Measurements from ENCODE around the gene WFIKKN1.

WFIKKN1 gene

DNA sequence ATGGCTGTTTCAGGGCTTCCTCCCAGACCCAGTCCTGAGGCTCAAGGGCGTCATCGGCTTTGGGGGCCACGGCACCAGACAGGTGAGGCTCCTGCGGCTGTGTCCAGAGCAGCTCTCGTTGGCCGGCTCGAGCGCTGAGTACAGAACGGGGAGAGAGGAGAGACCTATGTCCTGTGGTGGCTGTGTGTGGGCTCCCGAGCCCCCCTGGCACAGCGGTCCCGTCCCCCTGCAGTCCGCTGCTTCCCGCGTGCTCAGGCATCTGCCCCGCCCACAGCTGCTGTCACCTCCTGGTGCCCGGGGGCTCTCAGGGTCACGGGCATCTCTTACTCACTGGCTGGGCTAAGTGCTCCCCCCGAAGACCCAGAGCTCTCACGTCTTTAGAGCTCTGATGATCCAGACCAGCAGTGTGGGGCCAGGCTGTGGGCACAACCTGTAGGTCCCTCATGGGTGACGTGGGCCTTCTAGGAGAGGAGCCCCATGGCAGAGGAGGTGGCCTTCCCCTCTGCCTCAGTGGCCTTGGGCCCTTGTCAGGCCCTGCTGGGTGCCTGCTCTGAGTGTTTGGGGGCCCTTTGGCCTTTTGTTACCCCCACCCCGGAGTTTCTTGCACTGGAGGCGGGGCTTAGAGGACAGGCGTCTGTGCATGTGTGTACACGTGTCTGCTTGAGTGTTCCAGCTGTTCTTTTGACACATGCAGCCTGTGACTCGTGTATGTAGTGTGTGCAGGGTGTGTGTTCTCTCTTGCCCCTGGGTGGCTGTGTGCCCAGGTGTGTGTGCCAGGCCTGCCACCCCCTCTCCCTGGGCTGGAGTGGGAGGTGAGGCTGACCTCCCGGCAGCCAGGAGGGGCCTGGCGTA is 21.9 kb downstream of the WFIKKN1 start:
- Histone ChIP-seq H3K36me3 (replicated peaks) (peaks cover 27% of the 10 kb centered on the region), H3K4me1 (peaks cover 13% of the 10 kb centered on the region), H3K4me3 (no peak overlapping the region), H3K9me3 (no peaks in the 10 kb centered on the region), H3K27me3 (ENCODE audit: low read depth) (no peaks in the 10 kb centered on the region)
- in situ Hi-C loops (cut with MboI; ENCODE audit: low sequenced_read_pairs): no loop called here
- no peak for DNase-seq (ENCODE audit: low spot score in 2 of 2)

DNA sequence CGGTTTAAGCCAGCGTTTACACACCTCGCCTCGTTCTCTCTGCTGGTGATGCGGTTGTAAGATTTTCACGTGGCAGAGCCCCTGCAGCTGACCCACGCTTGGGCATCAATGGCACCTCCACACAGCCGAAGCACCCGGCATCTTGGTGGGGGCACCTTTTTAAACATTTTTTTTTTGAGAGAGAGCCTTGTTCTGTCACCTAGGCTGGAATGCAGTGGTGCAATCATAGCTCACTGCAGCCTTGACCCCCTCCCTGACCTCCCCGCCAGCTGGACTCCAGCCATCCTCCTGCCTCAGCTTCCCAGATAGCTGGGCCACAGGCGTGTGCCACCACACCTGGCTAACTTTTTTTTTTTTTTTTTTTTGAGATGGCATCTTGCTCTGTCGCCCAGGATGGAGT is 23.2 kb downstream of the WFIKKN1 start:
- peaks cover 36% of the 10 kb centered on the region for H3K36me3 ChIP-seq (replicated peaks)
- in situ Hi-C loops (cut with MboI; ENCODE audit: low sequenced_read_pairs): no loop called here

DNA sequence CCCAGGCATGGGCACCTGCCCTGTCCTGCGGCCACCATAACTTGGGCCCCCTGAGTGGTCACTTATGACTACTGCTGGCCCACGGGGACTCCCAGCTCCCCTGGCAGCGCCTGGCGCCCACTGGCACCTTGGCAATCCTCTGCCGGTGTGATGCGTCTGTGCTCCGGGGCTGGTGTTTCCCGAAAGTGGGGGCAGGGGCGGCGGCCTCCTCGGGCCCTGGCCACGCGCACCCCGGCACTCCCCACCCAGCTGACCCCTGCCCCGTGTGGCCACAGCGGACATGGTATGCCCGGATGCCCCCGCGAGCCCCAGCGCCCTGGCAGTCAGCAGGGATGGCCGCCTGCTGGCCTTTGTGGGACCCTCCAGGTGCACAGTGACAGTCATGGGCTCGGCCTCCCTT is 26.7 kb downstream of the WFIKKN1 start:
- no peaks in the 10 kb centered on the region for H3K4me1 ChIP-seq
- no peak overlapping the region for H3K4me3 ChIP-seq
- in situ Hi-C loops (cut with MboI; ENCODE audit: low sequenced_read_pairs): no loop called here
- H3K9me3 ChIP-seq: no peaks in the 10 kb centered on the region
- DNase-seq (ENCODE audit: low spot score in 2 of 2): no peak
- H3K36me3 ChIP-seq (replicated peaks): peaks cover 43% of the 10 kb centered on the region
- H3K27me3 ChIP-seq (ENCODE audit: low read depth): no peaks in the 10 kb centered on the region

More for the DNA sequence above, 23.2 kb downstream of the WFIKKN1 start:
- H3K27me3 ChIP-seq (ENCODE audit: low read depth): no peaks in the 10 kb centered on the region
- no peak overlapping the region for H3K4me3 ChIP-seq
- H3K4me1 ChIP-seq: peaks cover 6% of the 10 kb centered on the region
- H3K9me3 ChIP-seq: no peaks in the 10 kb centered on the region
- no peak for DNase-seq (ENCODE audit: low spot score in 2 of 2)

DNA sequence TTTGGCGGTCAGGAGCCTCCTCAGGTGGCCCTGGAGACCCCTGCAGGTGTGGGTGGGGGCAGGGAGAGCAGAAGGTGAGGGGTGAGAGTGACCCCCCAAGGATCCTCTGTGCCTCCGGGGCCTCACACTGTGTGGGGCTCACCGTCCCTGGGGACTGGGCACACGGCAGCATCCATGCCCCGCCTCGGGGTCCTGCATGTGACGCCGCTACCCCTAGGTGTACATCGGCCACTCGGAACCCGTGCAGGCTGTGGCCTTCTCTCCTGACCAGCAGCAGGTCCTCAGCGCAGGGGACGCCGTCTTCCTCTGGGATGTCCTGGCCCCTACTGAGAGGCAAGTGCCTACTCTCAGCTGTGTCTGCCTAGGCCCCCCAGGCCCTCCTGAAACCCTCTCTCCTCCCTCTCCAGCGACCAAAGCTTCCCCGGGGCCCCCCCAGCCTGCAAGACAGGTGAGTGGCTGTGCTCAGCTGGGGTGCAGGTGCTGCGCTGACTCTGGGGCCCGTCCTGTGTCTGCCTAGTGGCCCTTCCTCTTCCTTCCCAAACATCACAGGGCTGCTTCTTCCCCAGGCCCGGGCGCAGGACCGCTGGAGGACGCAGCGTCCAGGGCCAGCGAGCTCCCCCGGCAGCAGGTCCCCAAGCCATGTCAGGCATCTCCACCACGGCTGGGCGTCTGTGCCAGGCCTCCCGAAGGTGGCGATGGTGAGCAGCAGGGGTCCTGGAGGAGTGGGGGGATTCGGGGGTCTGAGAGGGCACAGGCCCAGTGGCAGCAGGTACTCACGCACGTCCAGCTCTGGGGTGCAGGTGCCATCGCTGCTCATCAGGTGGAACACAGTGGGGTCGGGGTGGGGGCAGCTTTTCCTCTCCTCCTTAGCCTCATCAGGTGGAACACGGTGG is 28.1 kb downstream of the WFIKKN1 start:
- no peak for DNase-seq (ENCODE audit: low spot score in 2 of 2)
- Histone ChIP-seq H3K4me1 (no peaks in the 10 kb centered on the region), H3K9me3 (no peaks in the 10 kb centered on the region), H3K4me3 (no peak overlapping the region), H3K27me3 (ENCODE audit: low read depth) (no peaks in the 10 kb centered on the region), H3K36me3 (replicated peaks) (peaks cover 41% of the 10 kb centered on the region)
- in situ Hi-C loops (cut with MboI; ENCODE audit: low sequenced_read_pairs): no loop called here

DNA sequence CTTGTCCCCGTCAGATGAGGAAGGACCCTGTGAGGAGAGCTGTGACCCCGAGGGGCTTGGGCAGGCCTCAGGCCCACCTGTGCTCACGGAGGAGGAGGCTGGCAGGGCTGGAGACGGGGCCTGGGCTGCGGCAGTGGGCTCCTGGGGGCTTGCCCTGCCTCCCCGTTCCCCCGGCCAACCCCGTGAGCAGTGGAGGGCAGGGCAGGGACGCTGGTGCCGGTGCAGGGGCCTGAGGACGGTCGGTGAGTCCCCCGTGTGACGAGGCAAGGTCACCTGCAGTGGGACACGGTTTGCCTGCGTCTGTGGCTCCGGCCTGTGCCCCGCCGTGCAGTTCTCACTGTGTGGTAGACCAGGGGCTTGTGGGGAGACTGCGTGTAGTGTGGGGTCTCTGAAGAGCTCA is 28.8 kb downstream of the WFIKKN1 start:
- H3K4me1 ChIP-seq: no peaks in the 10 kb centered on the region
- H3K36me3 ChIP-seq (replicated peaks): peaks cover 40% of the 10 kb centered on the region
- in situ Hi-C loops (cut with MboI; ENCODE audit: low sequenced_read_pairs): no loop called here

GRCh38 chr16:660132-660458 is 29.3 kb downstream of the WFIKKN1 start:
- H3K4me3 ChIP-seq: no peak overlapping the region
- H3K4me1 ChIP-seq: no peaks in the 10 kb centered on the region
- no peak for DNase-seq (ENCODE audit: low spot score in 2 of 2)
- peaks cover 37% of the 10 kb centered on the region; the same call in 1 of the 2 replicates for H3K36me3 ChIP-seq (replicated peaks)
- H3K9me3 ChIP-seq: no peaks in the 10 kb centered on the region
- no peaks in the 10 kb centered on the region for H3K27me3 ChIP-seq (ENCODE audit: low read depth)
- in situ Hi-C loops (cut with MboI; ENCODE audit: low sequenced_read_pairs): no loop called here

More for the DNA sequence above, 28.8 kb downstream of the WFIKKN1 start:
- no peak overlapping the region for H3K4me3 ChIP-seq
- no peaks in the 10 kb centered on the region for H3K9me3 ChIP-seq
- H3K27me3 ChIP-seq (ENCODE audit: low read depth): no peaks in the 10 kb centered on the region
- no peak for DNase-seq (ENCODE audit: low spot score in 2 of 2)

DNA sequence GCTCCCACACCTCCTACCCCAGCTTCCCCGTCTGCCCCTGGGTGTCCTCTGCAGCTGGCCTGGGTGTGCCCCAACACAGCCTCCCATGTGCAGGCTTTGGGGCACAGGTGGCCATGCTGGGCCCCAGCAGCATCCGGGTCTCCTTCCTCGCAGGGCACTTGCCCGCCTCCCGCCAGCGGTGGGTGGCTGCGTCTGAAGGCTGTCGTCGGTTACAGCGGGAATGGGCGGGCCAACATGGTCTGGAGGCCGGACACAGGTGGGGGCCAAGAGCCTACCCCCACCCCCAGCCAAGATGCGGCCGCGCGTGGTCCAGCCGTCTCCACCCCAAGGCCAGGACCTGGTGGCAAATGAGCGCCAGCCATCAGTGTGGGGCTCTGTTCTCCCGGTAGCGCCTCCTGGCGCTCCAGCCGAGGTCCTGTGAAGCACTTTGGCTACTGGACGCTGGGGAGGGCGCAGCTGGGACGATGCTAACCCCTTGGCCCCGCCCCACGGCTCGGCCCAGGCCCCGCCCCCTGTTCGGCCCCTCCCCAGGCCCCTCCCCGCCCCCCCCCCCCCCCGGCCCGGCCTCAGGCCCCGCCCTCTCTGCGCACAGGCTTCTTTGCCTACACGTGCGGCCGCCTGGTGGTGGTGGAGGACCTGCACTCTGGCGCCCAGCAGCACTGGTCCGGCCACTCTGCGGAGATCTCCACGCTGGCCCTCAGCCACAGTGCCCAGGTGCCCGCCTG is 29.8 kb downstream of the WFIKKN1 start:
- peak; percentile 62 to 86 for DNase-seq (ENCODE audit: low spot score in 2 of 2)
- no peaks in the 10 kb centered on the region for H3K27me3 ChIP-seq (ENCODE audit: low read depth)
- no peaks in the 10 kb centered on the region for H3K9me3 ChIP-seq
- H3K4me1 ChIP-seq: no peaks in the 10 kb centered on the region
- peaks cover 35% of the 10 kb centered on the region; the same call in 1 of the 2 replicates for H3K36me3 ChIP-seq (replicated peaks)
- H3K4me3 ChIP-seq: no peak overlapping the region
- in situ Hi-C loops (cut with MboI; ENCODE audit: low sequenced_read_pairs): no loop called here

GRCh38 chr16:661184-661821 is 30.5 kb downstream of the WFIKKN1 start:
- DNase-seq (ENCODE audit: low spot score in 2 of 2): no peak
- Histone ChIP-seq H3K27me3 (ENCODE audit: low read depth) (no peaks in the 10 kb centered on the region), H3K36me3 (replicated peaks) (peaks cover 35% of the 10 kb centered on the region; the same call in 1 of the 2 replicates), H3K4me3 (no peak overlapping the region), H3K9me3 (no peaks in the 10 kb centered on the region), H3K4me1 (no peaks in the 10 kb centered on the region)
- in situ Hi-C loops (cut with MboI; ENCODE audit: low sequenced_read_pairs): no loop called here

DNA sequence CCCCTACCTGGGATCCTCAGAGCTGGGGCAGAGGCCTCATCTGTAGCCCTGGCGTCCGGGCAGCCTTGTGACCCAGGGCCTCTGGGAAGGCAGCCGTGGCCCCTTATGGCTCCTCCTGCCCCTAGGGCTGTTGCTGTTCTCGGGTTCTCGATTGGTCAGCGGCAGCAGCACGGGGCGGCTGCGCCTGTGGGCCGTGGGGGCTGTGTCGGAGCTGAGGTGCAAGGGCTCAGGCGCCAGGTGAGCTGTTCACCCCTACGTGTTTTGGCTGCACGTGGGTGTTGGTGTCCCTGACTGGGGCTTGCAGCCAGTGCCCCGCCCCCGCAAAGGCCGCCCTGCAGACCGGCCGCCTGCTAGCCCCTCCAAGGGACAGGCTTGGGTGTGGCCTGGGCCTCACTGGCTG is 31.3 kb downstream of the WFIKKN1 start:
- in situ Hi-C loops (cut with MboI; ENCODE audit: low sequenced_read_pairs): no loop called here
- Histone ChIP-seq H3K36me3 (replicated peaks) (peaks cover 29% of the 10 kb centered on the region; the same call in 1 of the 2 replicates), H3K27me3 (ENCODE audit: low read depth) (no peaks in the 10 kb centered on the region), H3K9me3 (no peaks in the 10 kb centered on the region), H3K4me1 (no peaks in the 10 kb centered on the region), H3K4me3 (no peak overlapping the region)
- no peak for DNase-seq (ENCODE audit: low spot score in 2 of 2)

GRCh38 chr16:662597-662996 is 31.8 kb downstream of the WFIKKN1 start:
- Histone ChIP-seq H3K4me3 (no peak overlapping the region), H3K36me3 (replicated peaks) (peaks cover 26% of the 10 kb centered on the region), H3K9me3 (no peaks in the 10 kb centered on the region), H3K27me3 (ENCODE audit: low read depth) (no peaks in the 10 kb centered on the region), H3K4me1 (peaks cover 2% of the 10 kb centered on the region; the same call in 1 of the 2 replicates)
- in situ Hi-C loops (cut with MboI; ENCODE audit: low sequenced_read_pairs): no loop called here
- no peak for DNase-seq (ENCODE audit: low spot score in 2 of 2)

DNA sequence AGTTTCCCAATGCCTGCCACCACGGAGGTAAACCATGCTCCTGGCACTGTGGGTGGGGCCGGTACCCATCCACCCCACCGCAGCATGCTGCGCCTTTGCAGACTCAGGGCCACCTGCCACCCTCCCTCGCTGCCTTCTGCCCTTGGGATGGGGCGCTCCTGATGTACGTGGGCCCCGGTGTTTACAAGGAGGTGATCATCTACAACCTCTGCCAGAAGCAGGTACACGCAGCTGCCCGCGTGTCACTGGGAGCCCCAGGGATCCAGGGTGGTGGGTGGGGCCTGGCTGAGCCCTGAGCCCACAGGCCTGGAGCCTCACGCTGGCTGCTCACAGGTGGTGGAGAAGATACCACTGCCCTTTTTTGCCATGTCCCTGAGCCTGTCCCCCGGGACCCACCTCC is 35.8 kb downstream of the WFIKKN1 start:
- no peak for DNase-seq (ENCODE audit: low spot score in 2 of 2)
- peaks cover 39% of the 10 kb centered on the region for H3K36me3 ChIP-seq (replicated peaks)
- no peak overlapping the region for H3K4me3 ChIP-seq
- in situ Hi-C loops (cut with MboI; ENCODE audit: low sequenced_read_pairs): no loop called here
- no peaks in the 10 kb centered on the region for H3K9me3 ChIP-seq
- no peaks in the 10 kb centered on the region for H3K27me3 ChIP-seq (ENCODE audit: low read depth)
- peaks cover 7% of the 10 kb centered on the region for H3K4me1 ChIP-seq

- no peak for DNase-seq (ENCODE audit: low spot score in 2 of 2)
- H3K4me3 ChIP-seq: peak overlapping the region; percentile 87
- no peaks in the 10 kb centered on the region for H3K27me3 ChIP-seq (ENCODE audit: low read depth)
- peaks cover 7% of the 10 kb centered on the region for H3K4me1 ChIP-seq
- in situ Hi-C loops (cut with MboI; ENCODE audit: low sequenced_read_pairs): no loop called here
- no peaks in the 10 kb centered on the region for H3K9me3 ChIP-seq
- H3K36me3 ChIP-seq (replicated peaks): peaks cover 39% of the 10 kb centered on the region
These were observed 36.5 kb downstream of the WFIKKN1 start for GRCh38 chr16:667113-667779.

Data from HAP-1 (cell line).